HepG2 (cell line): ENCODE data around the gene ZBTB21. TPM values are rescaled to one million over a fixed set of nuclear protein-coding genes. Genes with fewer than 3 reads are reported as not detected.

ENCODE experiments used
- BHLHE40 ChIP-seq: IDR thresholded peaks from 2 replicates; pipeline ENCODE4 v1.6.1; 2011; ENCODE audit warnings: low read length, improper control_type of control experiment
- FOSL2 ChIP-seq: sonication (generic); formaldehyde crosslinking; IDR thresholded peaks from 2 replicates; pipeline ENCODE4 v1.4.0; 2020; ENCODE audit warnings: missing genetic modification reagents
- GZF1 ChIP-seq: sonication (generic); formaldehyde crosslinking; IDR thresholded peaks from 2 replicates; pipeline ENCODE4 v1.5.1; 2020; ENCODE audit warnings: mild to moderate bottlenecking, missing genetic modification reagents
- HOXA9 ChIP-seq: sonication (generic); formaldehyde crosslinking; IDR thresholded peaks from 2 replicates; pipeline ENCODE4 v1.8.1; 2022; ENCODE audit warnings: missing genetic modification reagents, mild to moderate bottlenecking, moderate library complexity, borderline replicate concordance
- NCOA2 ChIP-seq: sonication (generic); formaldehyde crosslinking; IDR thresholded peaks from 2 replicates; pipeline ENCODE4 v1.8.0; 2022; ENCODE audit warnings: inconsistent platforms
- PCBP2 ChIP-seq: fragments of 200-400 bp; formaldehyde crosslinking; optimal IDR thresholded peaks from 2 replicates; pipeline ENCODE3; 2018; ENCODE audit warnings: low read length, low read depth; ENCODE audit not compliant: poor library complexity, severe bottlenecking
- RFXAP ChIP-seq: sonication (generic); formaldehyde crosslinking; IDR thresholded peaks from 2 replicates; pipeline ENCODE4 v1.4.0; 2020; ENCODE audit warnings: missing genetic modification reagents, borderline replicate concordance
- SMARCE1 ChIP-seq: fragments of 450-650 bp; IDR thresholded peaks from 2 replicates; pipeline ENCODE4 v1.6.1; 2017; ENCODE audit warnings: borderline replicate concordance
- TBX2 ChIP-seq: sonication (generic); formaldehyde crosslinking; IDR thresholded peaks from 2 replicates; pipeline ENCODE4 v1.5.0; 2020; ENCODE audit warnings: missing genetic modification reagents, mild to moderate bottlenecking, borderline replicate concordance
- ZNF282 ChIP-seq: fragments of 450-650 bp; IDR thresholded peaks from 2 replicates; pipeline ENCODE4 v1.6.1; 2018; ENCODE audit not compliant: partially characterized antibody
- ZNF292 ChIP-seq: sonication (generic); formaldehyde crosslinking; IDR thresholded peaks from 2 replicates; pipeline ENCODE4 v1.8.1; 2022; ENCODE audit warnings: mild to moderate bottlenecking, low read depth, missing genetic modification reagents, borderline replicate concordance
- ZNF558 ChIP-seq: sonication (generic); formaldehyde crosslinking; IDR thresholded peaks from 2 replicates; pipeline ENCODE4 v1.9.0; 2022; ENCODE audit warnings: mild to moderate bottlenecking, missing genetic modification reagents, borderline replicate concordance
- ZNF563 ChIP-seq: sonication (generic); formaldehyde crosslinking; IDR thresholded peaks from 2 replicates; pipeline ENCODE4 v1.8.0; 2022; ENCODE audit warnings: mild to moderate bottlenecking, moderate library complexity, missing genetic modification reagents
- polyA plus RNA-seq, 8 experiments: library from polyadenylated mRNA; depleted of rRNA in 3 of 8; stranded (reverse) in 7 of 8; unstranded in 1 of 8; fragments of >200 nt; fragmentation: Illumina TruSeq in 4 of 8; extraction: Trizol in 4 of 8; gene quantifications; 2 replicates each; pipeline versions ENCODE4 v1.2.1 to v1.2.3, GENCODE V29; 2011 to 2016; ENCODE audit warnings: low read depth in 4 of 8, missing spikeins in 1 of 8, mixed read lengths in 1 of 8; ENCODE audit not compliant: insufficient read depth in 1 of 8
- total RNA-seq, 5 experiments: library from RNA; depleted of rRNA; stranded (reverse); fragments of >200 nt; fragmentation: Illumina TruSeq; extraction: Trizol; gene quantifications; 2 replicates each; pipeline ENCODE4 v1.2.3, GENCODE V29; 2016; ENCODE audit warnings: low read depth in 1 of 5
- TF ChIP-seq, protein P1 (sequence below): sonication (generic); formaldehyde crosslinking; IDR thresholded peaks from one replicate; pipeline ENCODE4 v1.5.1; 2020; ENCODE audit warnings: mild to moderate bottlenecking, missing genetic modification reagents; ENCODE audit errors: not compliant biosample characterization
- TF ChIP-seq, protein P2 (sequence below): sonication (generic); formaldehyde crosslinking; IDR thresholded peaks from 2 replicates; pipeline ENCODE4 v1.8.0; 2023; ENCODE audit warnings: mild to moderate bottlenecking, missing genetic modification reagents
- TF ChIP-seq, protein P3 (sequence below): IDR thresholded peaks from 2 replicates; pipeline ENCODE4 v1.6.1; 2012; ENCODE audit warnings: inconsistent platforms
- TF ChIP-seq, protein P4 (sequence below): sonication (generic); formaldehyde crosslinking; IDR thresholded peaks from 2 replicates; pipeline ENCODE4 v1.4.0; 2020; ENCODE audit warnings: missing genetic modification reagents

The ZBTB21 gene
- total and polyA plus RNA-seq, 2 of the 13 experiments (the other 11 are each of a cell fraction or from before 2014, with no cell fraction given): 4.5 to 6.1 TPM

DNA sequence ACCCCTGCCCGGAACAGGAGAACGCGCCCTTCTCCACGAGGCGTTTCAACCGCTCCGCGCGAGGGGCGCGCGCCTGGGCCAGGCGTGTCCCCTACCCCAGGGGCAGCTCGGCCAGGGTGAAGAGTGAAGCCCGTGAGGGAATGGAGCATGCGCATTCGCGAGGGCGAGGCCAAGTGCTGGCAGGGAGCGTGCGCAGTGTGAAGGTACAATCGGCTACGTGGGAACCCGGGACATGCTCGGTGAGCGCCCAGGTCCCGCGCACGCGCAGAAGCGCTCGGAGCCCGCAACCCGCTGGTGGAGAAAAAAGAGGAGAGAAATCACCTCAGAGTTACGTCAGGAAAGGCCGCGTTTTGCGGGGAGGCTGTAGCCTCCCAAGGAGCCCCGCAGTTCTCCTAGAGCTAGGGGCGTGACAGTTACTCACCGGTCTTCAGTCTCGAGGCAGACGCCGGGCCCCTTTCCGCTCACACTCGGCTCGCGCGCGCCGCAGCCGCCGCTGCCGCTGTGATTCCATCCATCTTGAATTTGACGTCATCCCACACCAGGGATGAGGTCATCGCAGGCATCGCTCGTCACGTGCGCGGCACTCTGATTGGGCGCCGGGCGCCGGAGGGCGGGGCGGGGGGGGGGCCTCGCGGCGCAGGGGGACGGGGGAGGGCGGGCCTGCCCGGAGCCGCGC, at the start of gene ZBTB21 (continued):
- TF ChIP-seq, protein P1, sequence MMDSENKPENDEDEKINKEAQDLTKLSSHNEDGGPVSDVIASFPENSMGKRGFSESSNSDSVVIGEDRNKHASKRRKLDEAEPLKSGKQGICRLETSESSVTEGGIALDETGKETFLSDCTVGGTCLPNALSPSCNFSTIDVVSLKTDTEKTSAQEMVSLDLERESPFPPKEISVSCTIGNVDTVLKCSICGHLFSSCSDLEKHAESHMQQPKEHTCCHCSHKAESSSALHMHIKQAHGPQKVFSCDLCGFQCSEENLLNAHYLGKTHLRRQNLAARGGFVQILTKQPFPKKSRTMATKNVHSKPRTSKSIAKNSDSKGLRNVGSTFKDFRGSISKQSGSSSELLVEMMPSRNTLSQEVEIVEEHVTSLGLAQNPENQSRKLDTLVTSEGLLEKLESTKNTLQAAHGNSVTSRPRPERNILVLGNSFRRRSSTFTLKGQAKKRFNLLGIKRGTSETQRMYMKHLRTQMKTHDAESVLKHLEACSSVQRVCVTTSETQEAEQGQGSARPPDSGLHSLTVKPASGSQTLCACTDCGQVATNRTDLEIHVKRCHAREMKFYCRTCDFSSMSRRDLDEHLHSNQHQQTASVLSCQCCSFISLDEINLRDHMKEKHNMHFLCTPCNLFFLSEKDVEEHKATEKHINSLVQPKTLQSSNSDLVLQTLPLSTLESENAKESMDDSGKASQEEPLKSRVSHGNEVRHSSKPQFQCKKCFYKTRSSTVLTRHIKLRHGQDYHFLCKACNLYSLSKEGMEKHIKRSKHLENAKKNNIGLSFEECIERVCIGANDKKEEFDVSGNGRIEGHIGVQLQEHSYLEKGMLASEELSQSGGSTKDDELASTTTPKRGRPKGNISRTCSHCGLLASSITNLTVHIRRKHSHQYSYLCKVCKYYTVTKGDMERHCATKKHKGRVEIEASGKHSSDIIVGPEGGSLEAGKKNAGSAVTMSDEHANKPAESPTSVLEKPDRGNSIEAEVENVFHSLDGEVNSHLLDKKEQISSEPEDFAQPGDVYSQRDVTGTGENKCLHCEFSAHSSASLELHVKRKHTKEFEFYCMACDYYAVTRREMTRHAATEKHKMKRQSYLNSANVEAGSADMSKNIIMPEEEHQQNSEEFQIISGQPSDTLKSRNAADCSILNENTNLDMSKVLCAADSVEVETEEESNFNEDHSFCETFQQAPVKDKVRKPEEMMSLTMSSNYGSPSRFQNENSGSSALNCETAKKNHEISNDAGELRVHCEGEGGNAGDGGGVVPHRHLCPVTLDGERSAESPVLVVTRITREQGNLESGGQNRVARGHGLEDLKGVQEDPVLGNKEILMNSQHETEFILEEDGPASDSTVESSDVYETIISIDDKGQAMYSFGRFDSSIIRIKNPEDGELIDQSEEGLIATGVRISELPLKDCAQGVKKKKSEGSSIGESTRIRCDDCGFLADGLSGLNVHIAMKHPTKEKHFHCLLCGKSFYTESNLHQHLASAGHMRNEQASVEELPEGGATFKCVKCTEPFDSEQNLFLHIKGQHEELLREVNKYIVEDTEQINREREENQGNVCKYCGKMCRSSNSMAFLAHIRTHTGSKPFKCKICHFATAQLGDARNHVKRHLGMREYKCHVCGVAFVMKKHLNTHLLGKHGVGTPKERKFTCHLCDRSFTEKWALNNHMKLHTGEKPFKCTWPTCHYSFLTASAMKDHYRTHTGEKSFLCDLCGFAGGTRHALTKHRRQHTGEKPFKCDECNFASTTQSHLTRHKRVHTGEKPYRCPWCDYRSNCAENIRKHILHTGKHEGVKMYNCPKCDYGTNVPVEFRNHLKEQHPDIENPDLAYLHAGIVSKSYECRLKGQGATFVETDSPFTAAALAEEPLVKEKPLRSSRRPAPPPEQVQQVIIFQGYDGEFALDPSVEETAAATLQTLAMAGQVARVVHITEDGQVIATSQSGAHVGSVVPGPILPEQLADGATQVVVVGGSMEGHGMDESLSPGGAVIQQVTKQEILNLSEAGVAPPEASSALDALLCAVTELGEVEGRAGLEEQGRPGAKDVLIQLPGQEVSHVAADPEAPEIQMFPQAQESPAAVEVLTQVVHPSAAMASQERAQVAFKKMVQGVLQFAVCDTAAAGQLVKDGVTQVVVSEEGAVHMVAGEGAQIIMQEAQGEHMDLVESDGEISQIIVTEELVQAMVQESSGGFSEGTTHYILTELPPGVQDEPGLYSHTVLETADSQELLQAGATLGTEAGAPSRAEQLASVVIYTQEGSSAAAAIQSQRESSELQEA: no peak
- no peak for TF ChIP-seq RFXAP (CRISPR knock-in tag)
- TF ChIP-seq, protein P2, sequence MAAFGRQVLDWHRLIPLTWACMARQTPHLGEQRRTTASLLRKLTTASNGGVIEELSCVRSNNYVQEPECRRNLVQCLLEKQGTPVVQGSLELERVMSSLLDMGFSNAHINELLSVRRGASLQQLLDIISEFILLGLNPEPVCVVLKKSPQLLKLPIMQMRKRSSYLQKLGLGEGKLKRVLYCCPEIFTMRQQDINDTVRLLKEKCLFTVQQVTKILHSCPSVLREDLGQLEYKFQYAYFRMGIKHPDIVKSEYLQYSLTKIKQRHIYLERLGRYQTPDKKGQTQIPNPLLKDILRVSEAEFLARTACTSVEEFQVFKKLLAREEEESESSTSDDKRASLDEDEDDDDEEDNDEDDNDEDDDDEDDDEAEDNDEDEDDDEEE: no peak
- peak; percentile 94 for TF ChIP-seq BHLHE40
- TF ChIP-seq PCBP2: no peak
- no peak for TF ChIP-seq ZNF292 (CRISPR knock-in tag)
- TF ChIP-seq NCOA2: no peak
- TF ChIP-seq, protein P3, sequence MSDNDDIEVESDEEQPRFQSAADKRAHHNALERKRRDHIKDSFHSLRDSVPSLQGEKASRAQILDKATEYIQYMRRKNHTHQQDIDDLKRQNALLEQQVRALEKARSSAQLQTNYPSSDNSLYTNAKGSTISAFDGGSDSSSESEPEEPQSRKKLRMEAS: peak; percentile 70
- TF ChIP-seq TBX2 (CRISPR knock-in tag): peak; percentile 8; the same call in 1 of the 2 replicates
- TF ChIP-seq ZNF282: no peak
- TF ChIP-seq ZNF558 (CRISPR knock-in tag): no peak
- TF ChIP-seq ZNF563 (CRISPR knock-in tag): peak; percentile 88; the same call in 1 of the 2 replicates
- peak; percentile 51 for TF ChIP-seq FOSL2 (CRISPR knock-in tag)
- TF ChIP-seq GZF1 (CRISPR knock-in tag): no peak
- TF ChIP-seq, protein P4, sequence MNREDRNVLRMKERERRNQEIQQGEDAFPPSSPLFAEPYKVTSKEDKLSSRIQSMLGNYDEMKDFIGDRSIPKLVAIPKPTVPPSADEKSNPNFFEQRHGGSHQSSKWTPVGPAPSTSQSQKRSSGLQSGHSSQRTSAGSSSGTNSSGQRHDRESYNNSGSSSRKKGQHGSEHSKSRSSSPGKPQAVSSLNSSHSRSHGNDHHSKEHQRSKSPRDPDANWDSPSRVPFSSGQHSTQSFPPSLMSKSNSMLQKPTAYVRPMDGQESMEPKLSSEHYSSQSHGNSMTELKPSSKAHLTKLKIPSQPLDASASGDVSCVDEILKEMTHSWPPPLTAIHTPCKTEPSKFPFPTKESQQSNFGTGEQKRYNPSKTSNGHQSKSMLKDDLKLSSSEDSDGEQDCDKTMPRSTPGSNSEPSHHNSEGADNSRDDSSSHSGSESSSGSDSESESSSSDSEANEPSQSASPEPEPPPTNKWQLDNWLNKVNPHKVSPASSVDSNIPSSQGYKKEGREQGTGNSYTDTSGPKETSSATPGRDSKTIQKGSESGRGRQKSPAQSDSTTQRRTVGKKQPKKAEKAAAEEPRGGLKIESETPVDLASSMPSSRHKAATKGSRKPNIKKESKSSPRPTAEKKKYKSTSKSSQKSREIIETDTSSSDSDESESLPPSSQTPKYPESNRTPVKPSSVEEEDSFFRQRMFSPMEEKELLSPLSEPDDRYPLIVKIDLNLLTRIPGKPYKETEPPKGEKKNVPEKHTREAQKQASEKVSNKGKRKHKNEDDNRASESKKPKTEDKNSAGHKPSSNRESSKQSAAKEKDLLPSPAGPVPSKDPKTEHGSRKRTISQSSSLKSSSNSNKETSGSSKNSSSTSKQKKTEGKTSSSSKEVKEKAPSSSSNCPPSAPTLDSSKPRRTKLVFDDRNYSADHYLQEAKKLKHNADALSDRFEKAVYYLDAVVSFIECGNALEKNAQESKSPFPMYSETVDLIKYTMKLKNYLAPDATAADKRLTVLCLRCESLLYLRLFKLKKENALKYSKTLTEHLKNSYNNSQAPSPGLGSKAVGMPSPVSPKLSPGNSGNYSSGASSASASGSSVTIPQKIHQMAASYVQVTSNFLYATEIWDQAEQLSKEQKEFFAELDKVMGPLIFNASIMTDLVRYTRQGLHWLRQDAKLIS (CRISPR knock-in tag): no peak
- no peak for TF ChIP-seq SMARCE1
- peak; percentile 63; the same call in 1 of the 2 replicates for TF ChIP-seq HOXA9 (CRISPR knock-in tag)
